Suprapubic skin (tissue), 4 donors: Measurements from ENCODE around the gene SLC16A10. TPM values are rescaled to one million over a fixed set of nuclear protein-coding genes. Genes with fewer than 3 reads are reported as not detected.

Experiments used
- DNase-seq, 2 donors: peaks; one replicate each; pipeline ENCODE4 v3.0.0-alpha.2; 2019; ENCODE audit warnings: low spot score in 2 of 2
- H3K27ac ChIP-seq: fragments of 200-600 bp; sonication (generic); one replicate; pipeline ENCODE4 v1.5.1; 2019
- H3K27me3 ChIP-seq: fragments of 200-600 bp; sonication (generic); one replicate; pipeline ENCODE4 v1.5.1; 2019
- H3K36me3 ChIP-seq: fragments of 200-600 bp; sonication (generic); one replicate; pipeline ENCODE4 v1.5.1; 2019
- H3K4me1 ChIP-seq: fragments of 200-600 bp; sonication (generic); one replicate; pipeline ENCODE4 v1.5.1; 2019
- H3K4me3 ChIP-seq: fragments of 200-600 bp; sonication (generic); one replicate; pipeline ENCODE4 v1.5.1; 2019; ENCODE audit warnings: mild to moderate bottlenecking
- H3K9me3 ChIP-seq: fragments of 200-600 bp; sonication (generic); one replicate; pipeline ENCODE4 v1.5.1; 2019
- CTCF ChIP-seq, 2 donors: fragments of 200-600 bp in 1 of 2; fragments of 450-650 bp in 1 of 2; sonication (generic) in 1 of 2; IDR thresholded peaks; one replicate each; pipeline ENCODE4 v1.5.1; 2016 to 2019; ENCODE audit warnings: antibody characterized with exemption in 2 of 2, mild to moderate bottlenecking in 1 of 2, moderate library complexity in 1 of 2
- EP300 ChIP-seq: sonication (generic); formaldehyde crosslinking; IDR thresholded peaks from one replicate; pipeline ENCODE4 v1.6.1; 2017; ENCODE audit warnings: antibody characterized with exemption
- POLR2A ChIP-seq, 2 donors: fragments of 450-650 bp; IDR thresholded peaks; one replicate each; pipeline ENCODE4 v1.6.1; 2017; ENCODE audit warnings: antibody characterized with exemption in 2 of 2, mild to moderate bottlenecking in 2 of 2, moderate library complexity in 2 of 2
- POLR2AphosphoS5 ChIP-seq, 3 donors: sonication (generic); formaldehyde crosslinking; IDR thresholded peaks; one replicate each; pipeline ENCODE4 v1.6.1; 2017; ENCODE audit warnings: antibody characterized with exemption in 3 of 3
- WGBS: methylation state at CpG from one replicate; pipeline ENCODE4 v1.1.5; 2018; 5-methylcytosine and 5-hydroxymethylcytosine counted together
- total RNA-seq, 4 donors: library from RNA; depleted of rRNA; stranded (reverse); fragments of >200 nt; gene quantifications; one replicate each; pipeline ENCODE4 v1.1.0, GENCODE V29; 2016

SLC16A10 gene
- total RNA-seq, 4 donors from 2014 or later: 23.1 to 73.5 (median 35.9) TPM

DNA sequence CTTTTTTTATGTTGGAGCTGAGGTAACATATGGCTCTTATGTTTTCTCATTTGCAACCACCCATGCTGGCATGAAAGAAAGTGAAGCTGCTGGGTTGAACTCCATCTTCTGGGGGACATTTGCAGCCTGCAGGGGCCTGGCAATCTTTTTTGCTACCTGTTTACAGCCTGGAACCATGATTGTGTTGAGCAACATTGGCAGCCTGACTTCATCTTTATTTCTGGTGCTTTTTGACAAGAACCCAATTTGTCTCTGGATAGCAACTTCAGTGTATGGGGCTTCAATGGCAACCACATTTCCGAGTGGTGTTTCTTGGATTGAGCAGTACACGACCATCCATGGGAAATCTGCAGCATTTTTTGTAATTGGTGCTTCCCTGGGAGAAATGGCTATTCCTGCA, 179.0 kb downstream of the SLC16A10 start:
- no peak for DNase-seq
- no peak for TF ChIP-seq POLR2A (IDR thresholded peaks at IDR 0.05)
- no peak for TF ChIP-seq EP300
- no peak for TF ChIP-seq CTCF (IDR thresholded peaks at IDR 0.05)
- TF ChIP-seq POLR2AphosphoS5 (IDR thresholded peaks at IDR 0.05): no peak

GRCh38 chr6:111267764-111268333, 180.5 kb downstream of the SLC16A10 start:
- no peak overlapping the region for H3K4me3 ChIP-seq
- WGBS: 62% methylated on average over 7 of the region's 7 CpGs
- no peaks in the 10 kb centered on the region for H3K9me3 ChIP-seq
- H3K27ac ChIP-seq: no peak overlapping the region
- DNase-seq: no peak
- no peaks in the 10 kb centered on the region for H3K27me3 ChIP-seq
- peaks cover 11% of the 10 kb centered on the region for H3K4me1 ChIP-seq
- TF ChIP-seq POLR2AphosphoS5 (IDR thresholded peaks at IDR 0.05) (no peak), POLR2A (IDR thresholded peaks at IDR 0.05) (no peak), EP300 (no peak), CTCF (IDR thresholded peaks at IDR 0.05) (no peak)
- H3K36me3 ChIP-seq: peaks cover 25% of the 10 kb centered on the region

More for the DNA sequence above, 179.0 kb downstream of the SLC16A10 start:
- Histone ChIP-seq H3K27me3 (no peaks in the 10 kb centered on the region), H3K4me3 (no peak overlapping the region), H3K4me1 (peaks cover 11% of the 10 kb centered on the region), H3K27ac (no peak overlapping the region), H3K9me3 (no peaks in the 10 kb centered on the region), H3K36me3 (peaks cover 21% of the 10 kb centered on the region)
- 84% methylated on average over 2 of the region's 2 CpGs for WGBS

DNA sequence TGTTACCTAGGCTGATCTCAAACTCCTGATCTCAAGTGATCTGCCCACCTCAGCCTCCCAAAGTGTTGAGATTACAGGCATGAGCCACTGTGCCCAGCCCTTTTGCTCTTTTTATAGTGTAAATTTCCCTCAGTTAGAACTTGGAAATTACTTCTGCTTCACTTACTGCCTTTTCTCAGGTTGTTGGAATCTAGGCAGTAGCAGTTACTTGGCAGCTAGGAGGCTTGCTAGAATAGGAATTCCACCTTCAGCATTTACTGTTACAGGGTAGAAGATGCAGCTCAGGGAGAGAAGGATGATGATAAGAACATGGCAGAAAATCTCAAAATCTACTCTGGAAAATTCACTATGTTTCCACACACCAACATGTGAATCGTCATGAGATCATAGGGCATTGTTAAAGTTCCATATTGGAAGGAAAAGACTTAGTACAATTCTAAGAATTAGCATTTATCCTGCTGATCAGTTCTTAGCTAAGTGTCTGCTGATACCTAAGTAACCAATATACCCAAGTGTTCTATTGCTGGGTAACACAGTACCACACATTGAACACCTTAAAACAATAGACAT, 182.2 kb downstream of the SLC16A10 start:
- peaks cover 8% of the 10 kb centered on the region for H3K9me3 ChIP-seq
- H3K4me3 ChIP-seq: no peak overlapping the region
- peaks cover 41% of the 10 kb centered on the region for H3K36me3 ChIP-seq
- no peak for DNase-seq
- H3K4me1 ChIP-seq: peaks cover 11% of the 10 kb centered on the region
- TF ChIP-seq POLR2AphosphoS5 (IDR thresholded peaks at IDR 0.05) (no peak), CTCF (IDR thresholded peaks at IDR 0.05) (no peak), EP300 (no peak), POLR2A (IDR thresholded peaks at IDR 0.05) (no peak)
- H3K27me3 ChIP-seq: no peaks in the 10 kb centered on the region
- H3K27ac ChIP-seq: no peak overlapping the region
- 100% methylated on average over 1 of the region's 1 CpG for WGBS

DNA sequence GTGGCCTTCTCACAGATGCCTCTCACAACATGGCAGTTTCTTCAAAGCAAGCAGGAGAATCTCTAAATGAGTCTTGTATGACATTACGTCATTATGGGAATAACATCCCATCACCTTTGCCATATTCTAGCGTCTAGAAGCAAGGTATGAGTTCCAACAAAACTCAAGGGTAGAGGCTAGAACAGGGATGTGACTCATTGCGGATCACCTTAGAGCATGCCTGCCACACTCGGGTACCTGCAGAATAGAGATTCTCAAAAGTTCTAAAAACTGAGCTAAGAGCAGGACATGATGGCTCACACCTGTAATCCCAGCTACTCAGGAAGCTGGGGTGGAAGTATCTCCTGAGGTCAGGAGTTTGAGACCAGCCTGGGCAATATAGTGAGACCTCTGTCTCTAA, 182.8 kb downstream of the SLC16A10 start:
- TF ChIP-seq POLR2AphosphoS5 (IDR thresholded peaks at IDR 0.05) (no peak), POLR2A (IDR thresholded peaks at IDR 0.05) (no peak), EP300 (no peak), CTCF (IDR thresholded peaks at IDR 0.05) (no peak)
- 91% methylated on average over 4 of the region's 4 CpGs for WGBS
- H3K36me3 ChIP-seq: peaks cover 44% of the 10 kb centered on the region
- H3K27me3 ChIP-seq: no peaks in the 10 kb centered on the region
- no peak overlapping the region for H3K4me3 ChIP-seq
- H3K4me1 ChIP-seq: peaks cover 11% of the 10 kb centered on the region
- peaks cover 14% of the 10 kb centered on the region for H3K9me3 ChIP-seq
- no peak overlapping the region for H3K27ac ChIP-seq
- no peak for DNase-seq

DNA sequence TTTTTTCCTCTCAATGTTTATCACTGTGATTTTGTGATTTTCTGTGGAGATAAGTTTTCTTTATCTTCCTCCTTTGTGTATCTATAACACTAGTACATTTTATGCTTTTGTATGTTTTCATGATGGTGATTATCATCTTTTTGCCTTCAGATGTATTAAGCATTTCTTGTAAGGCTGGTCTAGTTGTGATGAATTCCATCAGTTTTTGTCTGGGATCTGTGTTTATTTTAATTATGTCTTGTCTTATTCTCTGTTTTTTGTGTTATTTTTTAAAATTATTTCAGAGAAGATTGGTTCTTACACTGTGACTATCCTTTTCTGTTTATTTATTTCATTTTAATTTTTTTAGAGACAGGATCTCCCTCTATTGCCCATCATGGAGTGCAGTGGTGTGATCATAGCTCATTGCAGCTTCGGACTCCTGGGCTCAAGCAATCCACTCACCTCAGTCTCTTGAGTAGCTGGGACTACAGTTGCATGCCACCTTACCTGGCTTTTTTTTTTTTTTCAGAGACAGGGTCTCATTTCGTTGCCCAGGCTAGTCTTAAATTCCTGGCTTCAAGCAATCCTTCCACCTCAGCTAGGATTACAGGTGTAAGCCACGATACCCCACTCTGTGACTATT, 187.4 kb downstream of the SLC16A10 start:
- TF ChIP-seq EP300 (no peak), CTCF (IDR thresholded peaks at IDR 0.05) (no peak), POLR2A (IDR thresholded peaks at IDR 0.05) (no peak), POLR2AphosphoS5 (IDR thresholded peaks at IDR 0.05) (no peak)
- no peaks in the 10 kb centered on the region for H3K27me3 ChIP-seq
- no peaks in the 10 kb centered on the region for H3K4me1 ChIP-seq
- peaks cover 17% of the 10 kb centered on the region for H3K9me3 ChIP-seq
- no peak overlapping the region for H3K27ac ChIP-seq
- H3K36me3 ChIP-seq: peaks cover 62% of the 10 kb centered on the region
- no peak overlapping the region for H3K4me3 ChIP-seq
- no peak for DNase-seq
- WGBS: 97% methylated on average over 3 of the region's 3 CpGs
